GM18858 (cell line): ENCODE measurements around the gene CAMK2N1.

Experiments used
- ATAC-seq: cut with Tn5 transposase; IDR thresholded peaks from one replicate; pipeline ENCODE4 v1.9.1; 2021; ENCODE audit not compliant: unreplicated experiment

Gene CAMK2N1

DNA sequence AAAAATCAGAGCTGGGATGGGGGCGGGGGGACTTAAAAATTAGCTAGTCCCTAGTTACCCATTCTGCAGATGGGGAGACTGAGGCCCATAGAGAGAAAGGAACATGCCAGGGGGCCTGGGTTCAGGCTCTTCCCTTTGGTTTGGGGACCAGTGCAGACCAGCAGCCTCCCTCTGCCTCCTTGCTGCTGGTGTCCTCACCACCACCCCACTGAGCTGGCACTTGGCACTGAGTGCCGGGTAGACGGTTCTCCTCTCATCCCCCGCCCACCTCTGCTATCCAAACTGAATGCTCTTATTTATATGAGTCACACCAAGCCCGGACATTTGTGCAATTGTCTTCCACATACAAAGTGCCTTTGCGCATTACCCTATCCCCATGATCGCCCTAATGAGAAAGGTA is 39.2 kb downstream of the CAMK2N1 start:
- no peak for ATAC-seq

DNA sequence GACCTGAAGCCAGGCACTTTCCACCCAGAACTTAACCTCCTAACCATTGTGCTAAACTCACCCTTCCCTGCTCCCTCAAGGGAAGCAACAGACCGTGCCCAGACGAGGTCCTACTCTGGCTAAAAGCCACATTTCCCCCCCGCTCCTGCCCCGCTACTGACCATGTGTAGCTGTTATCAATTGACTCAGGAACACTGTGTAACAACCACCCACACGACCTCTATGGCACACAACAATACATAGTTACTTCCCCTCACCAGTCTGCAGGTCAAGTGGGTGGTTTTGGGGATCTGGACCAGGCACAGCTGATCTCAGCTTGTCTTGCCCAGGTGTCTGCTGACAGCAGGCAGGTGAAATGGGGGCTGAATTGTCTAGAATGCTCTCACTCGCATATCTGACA is 40.1 kb downstream of the CAMK2N1 start:
- ATAC-seq: no peak

DNA sequence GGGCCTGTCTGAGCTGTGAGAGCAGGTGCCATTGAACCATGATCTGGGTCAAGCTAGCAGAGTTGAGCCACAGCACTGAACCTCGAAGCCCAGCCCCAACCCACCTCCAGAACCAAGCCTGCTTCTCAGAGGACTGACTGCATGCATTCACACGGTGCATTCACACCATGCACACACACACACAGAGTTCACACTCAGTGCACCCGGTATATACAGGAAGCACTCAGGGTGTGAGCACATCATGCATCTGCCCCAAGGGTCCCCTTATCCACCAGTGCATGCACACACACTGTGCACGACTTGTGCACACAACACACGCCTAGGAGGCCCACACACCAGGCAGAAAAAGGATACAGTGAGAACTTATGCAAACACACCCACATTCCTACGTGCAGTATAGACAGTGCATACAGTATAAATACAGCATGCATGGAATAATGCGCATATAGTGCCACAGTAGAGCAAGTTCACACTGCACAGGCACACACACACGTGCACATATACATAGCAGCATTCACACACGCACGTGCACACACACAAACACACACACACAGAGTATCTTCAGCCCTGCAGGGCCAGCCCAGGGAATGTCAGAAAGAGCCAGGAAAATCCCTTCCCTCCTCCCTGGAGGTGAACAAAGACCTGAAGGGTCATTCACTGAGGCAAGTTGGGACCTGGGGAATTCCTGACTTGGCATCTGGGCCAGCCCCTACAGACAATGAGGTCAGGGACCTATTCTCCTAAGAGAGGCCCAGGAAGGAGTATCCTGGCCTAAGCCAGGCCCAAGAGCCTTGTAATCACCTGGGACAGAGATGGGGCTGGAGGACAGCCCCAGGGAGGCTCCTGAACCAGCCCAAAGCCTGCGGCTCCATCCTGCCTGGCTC is 42.1 kb downstream of the CAMK2N1 start:
- no peak for ATAC-seq

DNA sequence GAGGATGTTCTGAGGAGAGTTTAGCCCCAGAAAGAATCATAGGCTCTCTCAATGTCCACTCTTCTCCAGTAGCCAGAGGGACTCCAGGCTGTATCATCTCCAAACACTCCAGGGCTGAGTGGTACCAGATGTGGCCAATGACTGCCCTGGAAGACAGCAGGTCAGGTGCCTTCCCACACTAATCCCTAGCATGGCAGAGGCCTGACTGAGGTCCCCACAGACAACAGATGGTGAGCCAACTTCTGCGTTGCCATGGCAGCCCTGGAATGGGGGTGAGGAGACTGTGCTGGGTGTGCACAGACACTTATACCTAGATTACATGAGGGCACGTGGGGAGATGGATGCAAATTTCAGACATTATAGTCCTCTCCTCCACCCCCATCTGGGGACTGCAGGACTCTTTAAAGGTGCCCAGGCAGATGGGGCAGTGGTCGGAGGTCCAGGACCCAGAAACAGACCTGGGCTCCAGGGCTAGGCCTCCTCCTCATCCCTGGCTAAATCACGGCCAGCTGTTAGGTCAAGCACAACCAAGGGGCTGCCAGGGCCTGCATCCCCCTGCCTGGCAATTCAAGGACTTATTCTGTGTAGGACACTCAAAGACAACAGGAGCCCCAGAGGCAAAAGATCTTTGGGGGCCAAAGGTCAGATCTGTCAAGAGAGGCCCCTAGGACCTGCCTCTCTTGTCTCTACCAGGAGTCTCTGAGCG is 42.9 kb downstream of the CAMK2N1 start:
- no peak for ATAC-seq

DNA sequence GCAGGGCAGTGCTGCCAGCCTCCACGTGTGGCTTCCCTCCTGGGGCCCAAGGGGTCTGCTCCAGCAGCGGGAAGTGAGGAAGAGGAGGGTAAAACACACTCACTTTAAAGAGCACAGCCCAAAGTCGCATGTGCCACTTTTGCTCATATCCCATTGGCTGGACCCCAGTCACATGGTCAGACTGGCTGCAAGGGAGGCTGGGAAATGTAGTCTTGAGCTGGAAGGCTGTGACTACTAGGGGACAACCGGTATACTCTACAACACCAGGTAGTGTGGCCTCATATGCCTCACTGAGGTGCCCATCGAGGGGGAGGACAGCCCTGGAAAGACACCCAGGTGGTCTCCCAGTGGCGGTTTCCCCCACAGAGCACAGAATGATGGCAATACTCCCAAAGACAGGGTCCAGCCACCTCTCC is 45.2 kb downstream of the CAMK2N1 start:
- ATAC-seq: no peak

DNA sequence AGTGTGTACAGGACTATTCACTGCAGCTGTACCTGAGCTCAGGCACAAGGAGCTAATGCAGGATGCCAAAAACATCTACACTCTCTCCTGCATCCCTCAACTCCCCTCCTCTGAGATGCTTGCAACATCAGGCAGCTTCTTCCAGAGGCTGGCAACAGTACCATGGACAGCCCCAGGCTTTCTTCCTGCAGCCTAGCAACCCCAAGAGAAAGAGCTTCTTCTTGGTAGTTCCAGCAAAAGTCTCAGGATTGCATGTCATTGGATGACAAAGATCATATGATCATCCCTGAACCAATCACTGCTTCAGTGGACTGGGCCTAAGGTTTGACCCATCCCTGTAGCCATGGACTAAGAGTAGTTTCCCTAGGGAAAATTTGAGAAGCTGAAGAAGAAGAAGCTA is 46.7 kb downstream of the CAMK2N1 start:
- ATAC-seq: no peak

DNA sequence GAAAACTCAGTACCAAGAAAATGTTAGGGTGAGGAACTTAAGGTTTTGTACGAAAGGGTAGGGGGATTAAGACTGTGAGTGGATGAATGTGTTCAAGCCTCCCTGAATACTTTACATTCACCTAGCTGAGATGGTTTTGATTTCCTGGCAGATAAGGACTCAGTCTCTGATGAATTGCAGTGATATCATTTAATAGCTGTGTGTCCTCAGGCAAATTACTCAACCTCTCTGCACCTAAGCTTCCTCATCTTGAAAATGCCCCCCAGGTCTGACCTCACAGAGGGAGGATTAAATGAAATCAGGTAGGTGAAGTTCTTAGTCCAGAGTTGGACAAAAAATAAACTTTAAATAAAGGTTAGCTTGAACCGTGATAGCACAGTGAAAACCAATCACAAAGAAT is 48.4 kb downstream of the CAMK2N1 start:
- ATAC-seq: no peak

DNA sequence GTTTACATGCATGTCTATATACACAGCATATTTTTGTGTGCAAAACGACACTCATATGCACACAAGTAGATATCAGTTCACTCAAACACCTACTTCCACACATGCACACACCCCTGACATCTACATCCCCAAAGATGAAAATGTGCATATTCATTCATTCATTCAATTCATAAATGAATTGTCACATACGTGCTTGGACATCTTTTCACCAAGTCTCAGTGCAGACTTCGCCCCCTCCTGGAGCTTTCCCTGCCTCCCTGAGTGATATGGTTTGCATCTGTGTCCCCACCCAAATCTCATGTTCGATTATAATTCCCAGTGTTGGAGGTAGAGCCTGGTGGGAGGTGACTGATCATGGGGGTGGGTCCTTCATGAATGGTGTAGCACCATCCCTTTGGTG is 53.1 kb downstream of the CAMK2N1 start:
- ATAC-seq: no peak
